ENCODE results near the gene PPP1R3G.

Gene PPP1R3G

GRCh38 chr6:5089481-5090438 is 4.6 kb downstream of the PPP1R3G start:
- no peak for ATAC-seq
- no peak for TF ChIP-seq SNAI2 (CRISPR knock-in tag; IDR thresholded peaks at IDR 0.05)
- TF ChIP-seq ZNF8 (CRISPR knock-in tag; IDR thresholded peaks at IDR 0.05) = no peak

- no peak for ATAC-seq
- TF ChIP-seq TCF4 (CRISPR knock-in tag; IDR thresholded peaks at IDR 0.05; ENCODE audit: borderline replicate concordance) (no peak), GLIS3 (CRISPR knock-in tag; IDR thresholded peaks at IDR 0.05) (no peak), PPARA (CRISPR knock-in tag; IDR thresholded peaks at IDR 0.05; ENCODE audit: borderline replicate concordance) (no peak), ZNF565 (CRISPR knock-in tag; conservative IDR thresholded peaks at IDR 0.05; ENCODE audit: low read depth) (no peak), ZFP3 (CRISPR knock-in tag; IDR thresholded peaks at IDR 0.05) (no peak), ESRRG (CRISPR knock-in tag; IDR thresholded peaks at IDR 0.05) (no peak), ZNF8 (CRISPR knock-in tag; IDR thresholded peaks at IDR 0.05) (no peak), CSDC2 (CRISPR knock-in tag; IDR thresholded peaks at IDR 0.05) (no peak), ARNTL (CRISPR knock-in tag; IDR thresholded peaks at IDR 0.05; ENCODE audit: borderline replicate concordance, low read depth) (no peak), CSRNP3 (CRISPR knock-in tag; IDR thresholded peaks at IDR 0.05) (no peak), TOX (CRISPR knock-in tag; IDR thresholded peaks at IDR 0.05; ENCODE audit: borderline replicate concordance) (no peak), TSHZ2 (CRISPR knock-in tag; IDR thresholded peaks at IDR 0.05) (no peak), PATZ1 (CRISPR knock-in tag; IDR thresholded peaks at IDR 0.05; ENCODE audit: borderline replicate concordance) (no peak), ISL1 (CRISPR knock-in tag; IDR thresholded peaks at IDR 0.05) (no peak), POU6F1 (CRISPR knock-in tag; IDR thresholded peaks at IDR 0.05; ENCODE audit: borderline replicate concordance, low read depth) (no peak), SNAI2 (CRISPR knock-in tag; IDR thresholded peaks at IDR 0.05) (no peak), ZC3H10 (CRISPR knock-in tag; IDR thresholded peaks at IDR 0.05) (no peak), RARB (CRISPR knock-in tag; IDR thresholded peaks at IDR 0.05) (no peak)
Observed at GRCh38 chr6:5090603-5091002, 5.5 kb downstream of the PPP1R3G start.

GRCh38 chr6:5091210-5092069 is 6.3 kb downstream of the PPP1R3G start:
- ATAC-seq = no peak
- TF ChIP-seq TCF4 (CRISPR knock-in tag; IDR thresholded peaks at IDR 0.05; ENCODE audit: borderline replicate concordance) (no peak), ZFP3 (CRISPR knock-in tag; IDR thresholded peaks at IDR 0.05) (no peak), SNAI2 (CRISPR knock-in tag; IDR thresholded peaks at IDR 0.05) (no peak), ZNF70 (CRISPR knock-in tag; IDR thresholded peaks at IDR 0.05) (no peak), RARB (CRISPR knock-in tag; IDR thresholded peaks at IDR 0.05) (no peak), ZNF565 (CRISPR knock-in tag; conservative IDR thresholded peaks at IDR 0.05; ENCODE audit: low read depth) (no peak), PPARA (CRISPR knock-in tag; IDR thresholded peaks at IDR 0.05; ENCODE audit: borderline replicate concordance) (no peak), ISL1 (CRISPR knock-in tag; IDR thresholded peaks at IDR 0.05) (no peak), ARNTL (CRISPR knock-in tag; IDR thresholded peaks at IDR 0.05; ENCODE audit: borderline replicate concordance, low read depth) (no peak), ZNF8 (CRISPR knock-in tag; IDR thresholded peaks at IDR 0.05) (no peak), CSRNP3 (CRISPR knock-in tag; IDR thresholded peaks at IDR 0.05) (no peak), CSDC2 (CRISPR knock-in tag; IDR thresholded peaks at IDR 0.05) (no peak), ESRRG (CRISPR knock-in tag; IDR thresholded peaks at IDR 0.05) (no peak), TSHZ2 (CRISPR knock-in tag; IDR thresholded peaks at IDR 0.05) (no peak)

Data from SK-N-SH treated with all-trans-retinoic acid at 6 μM for 48 hours (cell line).